ENCODE results near the gene NOL6. TPM values are rescaled to one million over a fixed set of nuclear protein-coding genes. Genes with fewer than 3 reads are reported as not detected.
"Not testable (repeated sequence)": the region's sequence is repeated elsewhere in the genome, so short reads cannot be mapped to it uniquely, and the experiment has no call there.

Gene NOL6
- total RNA-seq, 6 experiments from 2014 or later, result 12.3 to 26.1 (median 15.4) TPM

DNA sequence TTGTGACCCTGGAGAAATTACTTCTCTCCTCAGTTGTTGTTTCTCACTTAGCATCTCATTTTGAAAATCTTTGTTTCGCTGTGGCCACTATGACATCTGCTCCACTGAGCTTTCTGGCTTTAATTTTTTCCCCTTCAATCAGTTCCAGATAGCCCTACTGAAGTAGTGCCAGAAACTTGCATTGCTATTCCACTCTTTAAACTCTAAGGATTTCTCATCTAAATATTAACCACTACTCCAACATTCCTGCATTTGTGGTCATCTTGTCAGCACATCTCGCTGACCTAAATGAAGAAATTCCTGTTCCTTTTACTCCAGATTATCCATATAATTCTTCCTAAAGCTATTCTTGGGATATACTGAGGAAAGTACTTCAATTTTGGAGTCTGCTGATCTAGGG, 15.3 kb upstream of the NOL6 start:
- no peaks in the 10 kb centered on the region for H3K36me3 ChIP-seq
- no peak overlapping the region for H3K4me3 ChIP-seq
- intact Hi-C loops (cut with DNase I), result no loop called here
- no peaks in the 10 kb centered on the region for H3K9me3 ChIP-seq
- no peak for TF ChIP-seq POLR2A (IDR thresholded peaks at IDR 0.05)
- TF ChIP-seq, protein P1, sequence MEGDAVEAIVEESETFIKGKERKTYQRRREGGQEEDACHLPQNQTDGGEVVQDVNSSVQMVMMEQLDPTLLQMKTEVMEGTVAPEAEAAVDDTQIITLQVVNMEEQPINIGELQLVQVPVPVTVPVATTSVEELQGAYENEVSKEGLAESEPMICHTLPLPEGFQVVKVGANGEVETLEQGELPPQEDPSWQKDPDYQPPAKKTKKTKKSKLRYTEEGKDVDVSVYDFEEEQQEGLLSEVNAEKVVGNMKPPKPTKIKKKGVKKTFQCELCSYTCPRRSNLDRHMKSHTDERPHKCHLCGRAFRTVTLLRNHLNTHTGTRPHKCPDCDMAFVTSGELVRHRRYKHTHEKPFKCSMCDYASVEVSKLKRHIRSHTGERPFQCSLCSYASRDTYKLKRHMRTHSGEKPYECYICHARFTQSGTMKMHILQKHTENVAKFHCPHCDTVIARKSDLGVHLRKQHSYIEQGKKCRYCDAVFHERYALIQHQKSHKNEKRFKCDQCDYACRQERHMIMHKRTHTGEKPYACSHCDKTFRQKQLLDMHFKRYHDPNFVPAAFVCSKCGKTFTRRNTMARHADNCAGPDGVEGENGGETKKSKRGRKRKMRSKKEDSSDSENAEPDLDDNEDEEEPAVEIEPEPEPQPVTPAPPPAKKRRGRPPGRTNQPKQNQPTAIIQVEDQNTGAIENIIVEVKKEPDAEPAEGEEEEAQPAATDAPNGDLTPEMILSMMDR (IDR thresholded peaks at IDR 0.05), result no peak
- ATAC-seq (no peak), DNase-seq (no peak)
- H3K27ac ChIP-seq, result no peak overlapping the region
- WGBS (ENCODE audit: insufficient coverage, low coverage, low lambda C conversion rate, missing lambda C conversion rate), result 68% methylated on average over 2 of the region's 2 CpGs
- no peaks in the 10 kb centered on the region for H3K27me3 ChIP-seq
- no peaks in the 10 kb centered on the region for H3K4me1 ChIP-seq

DNA sequence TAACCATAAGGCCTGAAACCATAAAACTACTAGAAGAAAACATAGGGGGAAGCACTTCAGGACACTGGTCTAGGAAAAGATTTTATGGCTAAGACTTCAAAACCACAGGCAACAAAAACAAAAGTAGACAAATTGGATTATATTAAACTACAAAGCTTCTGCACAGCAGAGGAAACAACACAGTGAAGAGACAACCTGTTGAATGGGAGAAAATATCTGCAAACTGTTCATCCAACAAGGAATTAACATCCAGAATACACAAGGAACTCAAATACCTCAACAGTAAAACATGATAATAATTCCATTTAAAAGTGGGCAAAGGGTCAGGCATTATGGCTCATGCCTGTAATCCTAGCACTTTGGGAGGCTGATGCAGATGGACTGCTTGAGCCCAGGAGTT, 11.6 kb upstream of the NOL6 start:
- intact Hi-C loops (cut with DNase I), result not testable (repeated sequence)

DNA sequence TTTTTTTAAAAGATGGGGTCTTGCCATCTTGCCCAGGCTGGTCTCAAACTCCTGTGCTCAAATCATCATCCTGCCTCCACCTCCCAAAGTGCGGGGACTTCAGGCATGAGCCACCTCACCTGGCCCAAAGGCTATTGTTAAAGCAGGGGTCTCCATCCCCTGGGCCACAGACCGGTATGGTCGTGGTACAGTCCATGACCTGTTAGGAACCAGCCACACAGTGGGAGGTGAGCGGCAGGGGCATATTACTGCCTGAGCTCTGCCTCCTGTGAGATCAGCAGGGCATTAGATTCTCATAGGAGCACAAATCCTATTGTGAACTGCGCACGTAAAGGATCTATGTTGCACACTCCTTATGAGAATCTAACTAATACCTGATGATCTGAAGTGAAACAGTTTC, 7.3 kb upstream of the NOL6 start:
- intact Hi-C loops (cut with DNase I), result no loop called here
- Histone ChIP-seq H3K36me3 (no peaks in the 10 kb centered on the region), H3K27me3 (no peaks in the 10 kb centered on the region), H3K9me3 (no peaks in the 10 kb centered on the region), H3K27ac (no peak overlapping the region), H3K4me3 (no peak overlapping the region), H3K4me1 (no peaks in the 10 kb centered on the region)
- no peak for DNase-seq
- no peak for TF ChIP-seq POLR2A (IDR thresholded peaks at IDR 0.05)
- TF ChIP-seq, protein P1 (IDR thresholded peaks at IDR 0.05), result no peak
- 90% methylated on average over 3 of the region's 6 CpGs for WGBS (ENCODE audit: insufficient coverage, low coverage, low lambda C conversion rate, missing lambda C conversion rate)
- no peak for ATAC-seq

More for the DNA sequence above, 11.6 kb upstream of the NOL6 start:
- DNase-seq, H3K27me3 ChIP-seq, H3K36me3 ChIP-seq, H3K4me1 ChIP-seq, H3K4me3 ChIP-seq, H3K27ac ChIP-seq, ATAC-seq, H3K9me3 ChIP-seq: not testable (repeated sequence)

DNA sequence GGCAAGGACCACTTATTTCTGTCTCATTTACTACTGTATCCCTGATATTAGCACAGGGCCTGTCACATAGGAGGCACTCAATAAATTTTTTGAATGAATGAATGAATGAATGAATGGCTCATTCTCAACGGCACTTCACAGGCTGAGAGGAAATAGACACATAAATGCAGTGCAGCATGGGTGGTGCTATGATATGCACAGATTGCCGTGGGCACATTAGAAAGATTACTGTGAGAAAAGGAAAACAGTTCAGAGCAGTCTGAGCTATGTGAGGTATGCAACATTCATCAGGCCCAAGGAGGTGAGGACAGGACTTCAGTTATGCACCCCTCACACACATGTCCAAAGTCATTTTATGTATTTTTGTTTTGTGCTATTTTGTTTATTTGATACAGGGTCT, 6.4 kb upstream of the NOL6 start:
- WGBS (ENCODE audit: insufficient coverage, low coverage, low lambda C conversion rate, missing lambda C conversion rate), result 56% methylated on average over 2 of the region's 2 CpGs
- H3K9me3 ChIP-seq, result no peaks in the 10 kb centered on the region
- intact Hi-C loops (cut with DNase I), result no loop called here
- no peak overlapping the region for H3K4me3 ChIP-seq
- no peaks in the 10 kb centered on the region for H3K36me3 ChIP-seq
- no peak for ATAC-seq
- no peaks in the 10 kb centered on the region for H3K4me1 ChIP-seq
- no peaks in the 10 kb centered on the region for H3K27me3 ChIP-seq
- H3K27ac ChIP-seq, result no peak overlapping the region
- DNase-seq, result no peak
- no peak for TF ChIP-seq POLR2A (IDR thresholded peaks at IDR 0.05)
- TF ChIP-seq, protein P1 (IDR thresholded peaks at IDR 0.05), result no peak

DNA sequence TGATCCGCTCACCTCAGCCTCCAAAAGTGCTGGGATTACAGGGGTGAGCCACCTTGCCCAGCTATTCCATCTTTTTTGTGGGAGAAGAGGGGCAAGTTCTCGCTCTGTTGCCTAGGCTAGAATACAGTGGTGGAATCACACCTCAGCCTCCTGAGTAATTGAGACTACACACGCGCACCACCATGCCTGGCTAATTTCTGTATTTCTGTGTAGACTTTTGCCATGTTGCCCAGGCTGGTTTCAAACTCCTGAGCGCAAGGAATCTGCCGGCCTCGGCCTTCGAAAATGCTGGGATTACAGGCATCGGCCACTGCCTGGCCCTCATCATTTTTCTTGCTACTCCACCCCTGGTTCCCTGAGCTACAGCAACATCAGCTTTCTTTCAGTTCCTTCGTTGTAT, 2.8 kb upstream of the NOL6 start:
- ATAC-seq (no peak), DNase-seq (no peak)
- Histone ChIP-seq H3K36me3 (peaks cover 0 to 7% (median 0%) of the 10 kb centered on the region in 4 donors), H3K27ac (no peak overlapping the region), H3K4me3 (no peak overlapping the region), H3K9me3 (no peaks in the 10 kb centered on the region), H3K4me1 (peaks cover 0 to 14% (median 6%) of the 10 kb centered on the region in 4 donors), H3K27me3 (no peaks in the 10 kb centered on the region)
- WGBS (ENCODE audit: insufficient coverage, low coverage, low lambda C conversion rate, missing lambda C conversion rate), result 95% methylated on average over 9 of the region's 10 CpGs
- intact Hi-C loops (cut with DNase I), result no loop called here
- TF ChIP-seq, protein P1 (IDR thresholded peaks at IDR 0.05), result no peak
- no peak for TF ChIP-seq POLR2A (IDR thresholded peaks at IDR 0.05)
